ENCODE data around the gene CDH5. TPM values are rescaled to one million over a fixed set of nuclear protein-coding genes. Genes with fewer than 3 reads are reported as not detected.

CDH5 gene
- polyA plus RNA-seq, 1 donor, result 95.8 TPM

DNA sequence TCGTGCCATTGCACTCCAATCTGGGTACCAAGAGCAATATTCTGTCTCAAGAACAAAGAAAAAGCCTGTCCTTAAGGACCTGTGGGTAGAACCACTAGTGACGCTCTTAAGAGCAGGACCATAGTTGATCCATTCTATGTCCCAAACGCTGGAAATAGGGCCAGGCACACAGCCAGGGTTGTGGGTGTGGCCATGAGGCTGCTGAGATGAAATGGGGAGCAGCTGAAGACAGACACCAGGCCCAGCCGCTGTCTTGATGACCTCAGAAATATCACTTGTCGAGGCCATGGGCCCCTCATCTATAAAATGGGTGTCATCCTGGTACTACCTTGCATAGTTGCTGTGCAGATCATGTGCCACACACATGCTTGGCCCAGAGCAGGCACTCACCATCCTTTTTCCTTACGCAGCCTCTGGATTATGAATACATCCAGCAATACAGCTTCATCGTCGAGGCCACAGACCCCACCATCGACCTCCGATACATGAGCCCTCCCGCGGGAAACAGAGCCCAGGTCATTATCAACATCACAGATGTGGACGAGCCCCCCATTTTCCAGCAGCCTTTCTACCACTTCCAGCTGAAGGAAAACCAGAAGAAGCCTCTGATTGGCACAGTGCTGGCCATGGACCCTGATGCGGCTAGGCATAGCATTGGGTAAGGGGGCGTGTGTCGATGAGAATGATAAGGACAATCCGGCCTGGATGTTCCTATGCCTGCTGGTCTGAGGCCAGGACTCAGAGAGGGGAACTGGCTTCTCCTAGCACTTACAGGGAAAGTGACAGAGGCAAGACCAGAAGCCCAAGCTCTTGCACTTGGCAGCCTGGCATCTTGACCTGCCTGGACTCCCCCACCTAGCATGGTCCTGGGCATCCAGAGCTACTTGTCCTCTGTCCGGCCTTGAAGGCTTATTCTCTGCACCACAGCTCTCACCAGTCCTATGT lies 25.5 kb downstream of the CDH5 start:
- DNase-seq, result no peak

DNA sequence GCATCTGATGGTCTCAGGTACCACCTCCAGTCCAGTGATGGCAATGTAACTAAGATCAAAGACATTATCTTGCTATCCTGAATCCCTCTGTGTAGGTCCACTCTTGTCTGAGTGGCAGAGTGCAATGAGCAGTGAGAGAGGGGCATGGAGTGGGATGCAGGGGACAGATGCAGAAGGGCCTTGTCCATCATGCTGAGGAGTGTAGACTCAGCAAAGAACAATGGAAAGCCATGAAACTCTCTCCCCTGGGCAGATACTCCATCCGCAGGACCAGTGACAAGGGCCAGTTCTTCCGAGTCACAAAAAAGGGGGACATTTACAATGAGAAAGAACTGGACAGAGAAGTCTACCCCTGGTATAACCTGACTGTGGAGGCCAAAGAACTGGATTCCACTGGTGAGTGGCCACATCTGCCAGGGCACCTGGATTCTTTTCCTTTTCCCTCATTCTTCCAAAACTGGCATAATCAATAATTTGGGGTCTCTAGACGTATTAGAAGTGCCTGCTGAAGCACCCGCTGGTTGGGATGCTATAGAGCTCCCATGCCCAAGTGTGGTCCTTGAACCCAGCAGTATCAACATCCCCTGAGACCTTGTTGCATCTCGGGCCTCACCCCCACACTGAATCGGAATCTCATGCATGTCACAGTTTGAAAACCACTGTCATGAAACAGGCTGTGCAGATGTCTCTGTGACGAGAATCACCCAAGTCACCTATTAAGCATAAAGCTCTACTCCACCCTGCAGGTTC lies 29.5 kb downstream of the CDH5 start:
- DNase-seq, result no peak

DNA sequence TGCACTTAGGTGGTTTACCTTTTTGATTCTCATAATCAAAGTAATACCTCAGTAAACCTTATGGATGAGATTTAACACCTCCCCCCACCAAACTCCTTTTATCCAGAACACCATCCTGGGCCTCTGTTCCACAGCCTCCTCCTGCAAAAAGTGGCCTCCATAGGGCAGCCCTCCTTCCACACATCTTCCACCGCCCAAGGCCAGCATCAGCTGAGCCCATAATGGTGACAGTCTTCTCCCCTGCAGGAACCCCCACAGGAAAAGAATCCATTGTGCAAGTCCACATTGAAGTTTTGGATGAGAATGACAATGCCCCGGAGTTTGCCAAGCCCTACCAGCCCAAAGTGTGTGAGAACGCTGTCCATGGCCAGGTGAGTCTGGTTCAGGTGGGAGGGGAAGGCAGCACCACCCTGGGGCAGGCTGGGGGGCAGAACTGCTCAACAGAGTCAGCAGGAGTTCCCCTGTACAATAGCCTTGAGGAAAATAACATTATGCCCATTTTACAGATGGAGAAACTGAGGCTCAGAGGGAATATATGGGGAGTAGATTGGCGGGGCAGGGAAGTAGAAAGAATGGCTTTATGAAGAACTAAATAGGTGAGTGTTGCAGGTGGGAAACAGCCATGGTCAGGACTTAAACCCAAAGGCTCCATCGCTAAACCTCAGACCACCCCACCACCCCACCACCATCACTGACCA lies 31.4 kb downstream of the CDH5 start:
- no peak for DNase-seq

DNA sequence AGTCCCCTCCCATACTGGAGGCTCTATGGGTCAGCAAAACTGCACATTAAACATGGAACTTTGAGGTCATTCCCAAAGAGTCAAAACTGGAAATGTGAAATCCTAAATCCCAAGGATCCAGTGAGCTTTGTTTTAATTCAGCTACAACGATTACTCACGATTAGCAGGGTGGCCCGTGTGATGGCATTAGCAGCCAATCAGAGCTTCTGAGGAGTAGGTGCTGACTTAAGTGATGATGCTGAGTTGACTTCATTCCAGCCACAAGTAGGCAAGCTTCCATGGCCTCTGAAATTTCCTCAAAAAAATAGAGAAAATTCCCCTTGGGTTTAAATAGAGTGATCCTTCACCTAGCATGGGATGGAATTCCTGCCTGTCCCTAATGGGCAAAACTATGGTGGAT lies 32.5 kb downstream of the CDH5 start:
- DNase-seq, result no peak

DNA sequence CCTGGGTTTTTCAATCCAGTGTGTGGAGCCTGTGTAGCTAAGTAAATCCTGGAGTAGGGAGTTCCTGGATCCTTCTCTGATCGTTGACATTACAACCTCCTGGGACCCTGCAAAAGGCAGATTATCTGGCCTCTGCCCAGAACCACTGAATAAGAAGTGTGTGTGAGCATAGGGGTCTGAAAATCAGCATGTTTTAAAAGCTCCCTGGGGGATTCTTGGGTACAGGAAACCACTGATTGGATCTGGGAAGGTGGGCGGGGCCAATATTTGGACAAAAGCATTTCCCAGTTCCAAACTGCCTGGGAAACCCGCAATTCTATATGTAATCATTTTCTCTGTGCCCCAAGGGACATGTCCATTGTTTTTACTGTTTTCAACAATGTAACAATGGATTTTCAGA lies 33.4 kb downstream of the CDH5 start:
- DNase-seq, result peak; percentile 29

DNA sequence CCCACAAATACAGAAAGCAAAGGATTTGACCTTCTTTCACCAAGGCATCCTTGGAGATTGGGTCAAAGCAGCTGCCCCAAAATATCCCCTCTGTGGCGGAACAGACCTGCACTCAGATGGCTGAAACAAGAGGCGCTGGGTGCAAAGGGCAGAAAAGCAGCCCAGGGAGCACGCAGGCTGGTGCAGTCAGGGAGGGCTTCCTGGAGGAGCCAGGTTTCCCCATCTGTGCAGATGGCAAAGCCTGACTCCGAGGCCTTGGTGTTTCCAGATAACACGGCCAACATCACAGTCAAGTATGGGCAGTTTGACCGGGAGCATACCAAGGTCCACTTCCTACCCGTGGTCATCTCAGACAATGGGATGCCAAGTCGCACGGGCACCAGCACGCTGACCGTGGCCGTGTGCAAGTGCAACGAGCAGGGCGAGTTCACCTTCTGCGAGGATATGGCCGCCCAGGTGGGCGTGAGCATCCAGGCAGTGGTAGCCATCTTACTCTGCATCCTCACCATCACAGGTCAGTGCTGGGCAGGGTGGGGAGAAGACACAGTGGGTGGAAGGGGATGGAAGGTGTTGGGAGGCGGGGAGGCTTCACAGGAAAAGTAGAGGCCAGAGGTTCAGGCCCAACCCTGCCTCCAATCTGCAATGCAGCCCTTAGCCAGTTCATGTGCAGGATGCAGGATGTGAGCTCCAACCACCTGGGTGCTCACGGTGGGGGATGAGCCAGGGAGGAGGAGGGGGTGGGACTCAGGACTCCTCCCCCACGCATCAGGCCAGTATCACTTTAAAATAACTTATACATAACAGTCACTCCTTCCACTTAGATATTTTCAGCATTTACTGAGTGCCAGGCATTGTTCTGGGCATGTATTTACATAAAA lies 34.3 kb downstream of the CDH5 start:
- no peak for DNase-seq

- DNase-seq, result no peak
Observed at GRCh38 chr16:66401610-66402009, 35.1 kb downstream of the CDH5 start.

DNA sequence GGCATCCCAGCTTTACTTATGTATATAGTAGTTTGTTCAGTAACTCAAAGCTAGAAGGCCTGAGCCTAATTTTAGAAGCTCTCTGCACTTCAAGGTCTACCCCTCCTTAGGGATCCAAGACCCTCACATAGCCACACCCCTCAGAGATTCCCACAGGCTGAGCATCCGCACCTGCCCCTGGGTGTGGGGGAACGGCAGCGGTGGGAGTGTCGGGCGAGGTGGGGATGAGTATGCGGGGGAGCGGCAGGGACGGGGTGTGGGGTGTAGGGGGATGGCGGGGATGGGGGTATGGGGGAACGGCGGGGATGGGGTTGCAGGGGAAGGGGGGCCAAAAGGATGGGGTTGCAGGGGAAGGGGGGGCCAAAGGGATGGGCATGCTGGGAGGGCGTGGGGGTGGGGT lies 35.7 kb downstream of the CDH5 start:
- no peak for DNase-seq

DNA sequence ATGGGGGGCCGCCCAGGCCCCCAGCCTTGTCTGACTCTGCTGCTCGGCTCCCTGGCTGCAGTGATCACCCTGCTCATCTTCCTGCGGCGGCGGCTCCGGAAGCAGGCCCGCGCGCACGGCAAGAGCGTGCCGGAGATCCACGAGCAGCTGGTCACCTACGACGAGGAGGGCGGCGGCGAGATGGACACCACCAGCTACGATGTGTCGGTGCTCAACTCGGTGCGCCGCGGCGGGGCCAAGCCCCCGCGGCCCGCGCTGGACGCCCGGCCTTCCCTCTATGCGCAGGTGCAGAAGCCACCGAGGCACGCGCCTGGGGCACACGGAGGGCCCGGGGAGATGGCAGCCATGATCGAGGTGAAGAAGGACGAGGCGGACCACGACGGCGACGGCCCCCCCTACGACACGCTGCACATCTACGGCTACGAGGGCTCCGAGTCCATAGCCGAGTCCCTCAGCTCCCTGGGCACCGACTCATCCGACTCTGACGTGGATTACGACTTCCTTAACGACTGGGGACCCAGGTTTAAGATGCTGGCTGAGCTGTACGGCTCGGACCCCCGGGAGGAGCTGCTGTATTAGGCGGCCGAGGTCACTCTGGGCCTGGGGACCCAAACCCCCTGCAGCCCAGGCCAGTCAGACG lies 36.2 kb downstream of the CDH5 start:
- DNase-seq, result no peak

- no peak for DNase-seq
Observed at GRCh38 chr16:66403531-66404145, 37.1 kb downstream of the CDH5 start.

DNA sequence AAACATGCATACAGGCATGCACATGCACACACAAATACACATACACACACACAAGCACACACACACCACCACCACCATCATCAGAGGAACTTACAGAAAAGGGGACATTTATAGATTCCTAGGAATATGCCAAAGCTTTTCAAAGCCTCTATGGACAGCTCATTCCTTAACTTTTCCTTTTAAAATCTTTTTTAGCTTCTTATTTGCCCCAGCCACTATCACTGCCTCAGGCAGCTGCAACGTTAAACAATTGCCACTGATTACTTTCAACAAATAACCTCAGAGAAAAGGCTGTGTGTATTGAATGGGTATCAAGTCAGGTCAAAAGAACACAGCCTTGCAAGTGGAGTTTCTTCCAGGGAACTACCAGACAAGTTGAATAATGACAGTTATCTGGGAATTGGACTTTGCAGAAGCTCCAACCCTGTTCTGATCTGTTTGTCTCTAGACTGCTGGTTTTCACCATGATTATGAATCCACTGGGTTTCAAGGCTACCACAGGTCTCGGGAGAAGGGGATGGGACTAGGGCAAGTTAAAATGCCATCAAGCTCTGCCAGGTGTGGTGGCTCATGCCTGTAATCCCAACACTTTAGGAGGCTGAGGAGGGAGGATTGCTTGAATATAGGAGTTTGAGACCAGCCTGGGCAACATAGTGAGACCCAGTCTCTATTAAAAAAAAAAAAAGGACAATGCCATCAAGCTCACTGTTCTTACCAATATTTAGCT lies 38.7 kb downstream of the CDH5 start:
- DNase-seq, result no peak

DNA sequence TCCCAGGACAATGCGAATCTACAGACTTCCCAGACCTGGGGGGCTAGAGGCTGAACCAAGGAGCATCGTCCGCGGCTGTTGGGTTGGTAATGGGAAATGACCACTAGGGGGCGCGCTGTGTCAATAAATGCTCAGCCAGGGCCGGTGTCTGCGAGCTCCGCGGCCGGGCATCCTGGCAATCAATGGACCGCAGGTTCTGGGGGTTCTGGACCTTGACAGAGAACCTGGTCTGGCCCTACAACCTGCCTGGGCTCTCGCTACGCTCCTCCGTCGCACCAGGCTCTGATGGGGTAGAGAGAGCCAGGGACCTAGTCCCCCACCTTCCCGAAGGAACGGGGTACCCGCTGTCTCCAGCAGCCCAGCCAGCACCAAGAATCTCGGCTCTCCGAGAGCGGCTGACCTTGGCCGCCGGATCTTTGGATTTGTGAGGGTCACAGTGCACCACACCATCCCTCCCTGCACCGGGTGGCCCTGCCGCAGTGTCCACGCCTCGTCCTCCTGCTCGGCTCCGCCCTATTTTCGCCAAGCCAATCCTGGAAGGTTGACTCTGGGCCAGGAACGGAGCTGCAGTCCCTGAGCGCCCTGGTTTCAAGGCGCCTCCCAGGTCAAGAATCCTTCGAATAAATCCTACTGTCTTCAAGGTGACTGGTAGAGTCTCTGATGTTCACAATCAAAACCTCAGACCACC lies 40.2 kb downstream of the CDH5 start:
- DNase-seq, result peak; percentile 83

GRCh38 chr16:66408163-66409048 lies 41.9 kb downstream of the CDH5 start:
- DNase-seq, result no peak

- no peak for DNase-seq
Observed at GRCh38 chr16:66409156-66409555, 42.7 kb downstream of the CDH5 start.

DNA sequence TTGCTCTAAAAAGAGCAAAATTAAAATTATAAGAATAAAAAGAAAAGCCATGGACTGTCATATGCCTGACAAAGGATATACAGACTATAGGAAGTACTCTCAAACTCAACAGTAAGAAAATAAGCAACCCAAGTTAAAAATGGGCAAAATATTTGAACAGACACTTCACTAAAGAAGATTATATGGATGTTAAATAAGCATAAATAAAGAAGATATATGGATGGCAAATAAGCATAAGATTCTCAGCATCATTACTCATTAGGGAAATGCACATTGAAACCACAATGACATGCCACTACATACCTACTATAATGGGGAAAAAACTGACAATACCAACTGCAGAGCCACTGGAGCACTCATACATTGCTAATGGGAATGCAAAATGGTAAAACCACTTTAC lies 45.7 kb downstream of the CDH5 start:
- DNase-seq, result no peak

GRCh38 chr16:66414891-66415290 lies 48.4 kb downstream of the CDH5 start:
- no peak for DNase-seq

DNA sequence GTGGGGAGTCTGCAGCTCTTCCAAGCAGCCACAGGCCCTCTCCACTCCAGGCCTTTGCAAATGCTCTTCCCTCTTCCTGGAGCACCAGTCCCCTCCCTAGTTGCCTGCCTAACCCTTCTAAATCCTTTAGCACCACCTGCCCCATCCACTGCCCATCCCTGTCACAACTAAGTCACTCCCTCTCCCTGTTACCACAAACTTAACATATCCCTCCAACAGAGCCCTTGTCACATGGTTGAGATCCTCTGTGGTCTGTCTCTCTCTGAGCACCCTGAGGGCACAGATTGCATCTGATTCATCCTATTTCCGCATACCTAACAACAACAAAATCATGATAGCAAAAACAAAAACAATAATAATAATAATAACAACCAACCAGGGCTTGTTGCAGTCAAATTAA lies 49.6 kb downstream of the CDH5 start:
- DNase-seq, result no peak

DNA sequence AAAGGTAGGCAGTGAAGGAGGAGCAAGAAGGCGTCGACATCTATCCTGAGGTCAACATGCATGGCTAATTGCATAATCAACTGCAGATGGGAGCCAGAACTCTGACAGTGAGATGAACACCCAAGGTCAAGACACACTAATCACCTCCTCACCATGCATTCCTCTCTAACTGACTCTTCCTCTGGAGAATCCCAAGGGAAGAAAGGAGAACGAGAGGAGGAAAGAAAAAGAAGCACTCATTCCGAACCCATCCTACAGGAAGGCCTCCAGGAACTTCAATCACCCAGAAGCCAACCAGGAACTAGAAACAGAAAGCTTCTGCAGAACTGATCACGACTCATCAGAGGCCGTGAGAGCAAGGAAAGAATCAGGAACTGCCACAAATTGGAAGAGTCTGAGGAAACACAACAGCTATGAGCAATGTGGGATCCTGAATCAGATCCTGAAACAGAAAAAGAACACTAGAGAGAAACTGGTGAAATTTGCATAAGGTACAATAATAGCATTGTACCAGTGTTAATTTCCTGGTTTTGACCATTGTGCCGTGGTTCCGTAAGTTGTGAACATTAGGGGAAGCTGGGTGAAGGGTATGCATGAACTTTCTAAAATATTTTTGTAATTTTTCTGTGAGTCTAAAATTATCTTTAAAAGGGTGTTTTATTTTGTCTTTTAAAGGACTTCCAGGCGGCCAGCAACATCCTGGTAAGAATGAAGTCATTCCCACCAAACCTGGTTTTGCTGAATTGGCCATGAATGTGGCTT lies 50.6 kb downstream of the CDH5 start:
- no peak for DNase-seq

Measured in hindlimb muscle (tissue), 1 donor.